Hepatocyte (in vitro differentiated cells): ENCODE measurements around the gene IFIT3. TPM values are rescaled to one million over a fixed set of nuclear protein-coding genes. Genes with fewer than 3 reads are reported as not detected.

Experiments used
- DNase-seq: peaks from one replicate; pipeline ENCODE4 v3.0.0-alpha.2; 2016; ENCODE audit warnings: low spot score
- H2AFZ ChIP-seq: fragments of 200-600 bp; sonication (generic); 2 replicates; pipeline ENCODE4 v1.6.0; 2016; ENCODE audit warnings: antibody characterized with exemption, mild to moderate bottlenecking
- H3K27ac ChIP-seq: fragments of 200-600 bp; sonication (generic); 2 replicates; pipeline ENCODE4 v1.5.1; 2016; ENCODE audit warnings: mild to moderate bottlenecking
- H3K27me3 ChIP-seq: fragments of 200-600 bp; sonication (generic); 2 replicates; pipeline ENCODE4 v1.6.1; 2016
- H3K36me3 ChIP-seq: fragments of 200-600 bp; sonication (generic); replicated peaks from 2 replicates; pipeline ENCODE4 v1.5.1; 2016; ENCODE audit warnings: low read depth; ENCODE audit not compliant: insufficient read depth
- H3K4me1 ChIP-seq: fragments of 200-600 bp; sonication (generic); 2 replicates; pipeline ENCODE4 v1.5.1; 2016; ENCODE audit warnings: mild to moderate bottlenecking, moderate library complexity; ENCODE audit not compliant: insufficient read depth
- H3K4me2 ChIP-seq: fragments of 200-600 bp; sonication (generic); 2 replicates; pipeline ENCODE4 v1.6.0; 2016
- H3K4me3 ChIP-seq: fragments of 200-600 bp; sonication (generic); 2 replicates; pipeline ENCODE4 v1.5.1; 2016; ENCODE audit warnings: mild to moderate bottlenecking
- H3K79me2 ChIP-seq: fragments of 200-600 bp; sonication (generic); 2 replicates; pipeline ENCODE4 v1.6.0; 2017; ENCODE audit warnings: mild to moderate bottlenecking
- H3K9me2 ChIP-seq: fragments of 200-600 bp; sonication (generic); replicated peaks from 2 replicates; pipeline ENCODE4 v1.6.0; 2017; ENCODE audit warnings: mild to moderate bottlenecking; ENCODE audit not compliant: insufficient read depth
- H3K9me3 ChIP-seq: fragments of 200-600 bp; sonication (generic); 2 replicates; pipeline ENCODE4 v1.5.1; 2016; ENCODE audit warnings: low read depth, mild to moderate bottlenecking
- H4K20me1 ChIP-seq: fragments of 200-600 bp; sonication (generic); 2 replicates; pipeline ENCODE4 v1.6.0; 2016; ENCODE audit warnings: mild to moderate bottlenecking; ENCODE audit not compliant: insufficient read depth, poor library complexity, severe bottlenecking
- EZH2 ChIP-seq: fragments of 200-600 bp; sonication (generic); IDR thresholded peaks from 2 replicates; pipeline ENCODE4 v1.6.1; 2016; ENCODE audit warnings: antibody characterized with exemption, mild to moderate bottlenecking, borderline replicate concordance
- EZH2phosphoT487 ChIP-seq: fragments of 200-600 bp; sonication (generic); IDR thresholded peaks from one replicate; pipeline ENCODE4 v1.6.1; 2018; ENCODE audit warnings: antibody characterized with exemption, mild to moderate bottlenecking, low read depth, moderate library complexity; ENCODE audit not compliant: unreplicated experiment, severe bottlenecking
- WGBS: methylation state at CpG from one replicate; pipeline ENCODE4 v1.1.6; 2016; ENCODE audit warnings: low lambda C conversion rate; ENCODE audit errors: missing lambda C conversion rate; 5-methylcytosine and 5-hydroxymethylcytosine counted together
- polyA plus RNA-seq: library from polyadenylated mRNA; unstranded; fragments of >200 nt; fragmentation: Nextera tagmentation; extraction: Ambion mirVana; gene quantifications from 2 replicates; pipeline ENCODE4 v1.2.1, GENCODE V29; 2016
- total RNA-seq: library from RNA; depleted of rRNA; stranded (reverse); fragments of >200 nt; gene quantifications from 2 replicates; pipeline ENCODE4 v1.2.3, GENCODE V29; 2014
- TF ChIP-seq, protein P1 (sequence below): fragments of 200-600 bp; sonication (generic); IDR thresholded peaks from 2 replicates; pipeline ENCODE4 v1.5.1; 2016; ENCODE audit warnings: antibody characterized with exemption, mild to moderate bottlenecking; ENCODE audit not compliant: poor library complexity

IFIT3 gene
- total and polyA plus RNA-seq, 2 experiments from 2014 or later = 8.6 to 10.8 TPM

DNA sequence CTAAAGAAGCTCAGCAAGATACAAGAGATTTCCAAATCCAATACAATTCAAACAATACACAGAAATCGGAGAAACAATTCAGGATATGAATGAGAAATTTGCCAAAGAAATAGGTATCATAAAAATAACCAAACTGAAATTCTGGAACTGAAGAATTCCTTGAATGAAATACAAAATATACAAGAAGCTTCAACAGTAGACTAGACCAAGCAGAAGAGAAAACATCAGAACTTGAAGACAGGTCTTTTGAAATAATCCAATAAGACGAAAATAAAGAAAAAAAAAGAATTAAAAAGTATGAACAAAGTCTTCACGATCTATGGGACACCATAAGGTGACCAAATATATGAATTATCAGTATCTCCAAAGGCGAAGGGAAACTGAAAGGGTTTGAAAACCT, 28.8 kb upstream of the IFIT3 start:
- Histone ChIP-seq H3K27me3 (no peaks in the 10 kb centered on the region), H3K4me2 (no peak overlapping the region), H3K9me2 (no peaks in the 10 kb centered on the region), H3K4me1 (peaks cover 5% of the 10 kb centered on the region), H3K9me3 (no peaks in the 10 kb centered on the region), H2AFZ (no peak overlapping the region), H3K27ac (no peak overlapping the region), H4K20me1 (no peaks in the 10 kb centered on the region), H3K79me2 (no peaks in the 10 kb centered on the region), H3K36me3 (no peaks in the 10 kb centered on the region), H3K4me3 (no peak overlapping the region)
- 94% methylated on average over 4 of the region's 4 CpGs for WGBS
- TF ChIP-seq, protein P1, sequence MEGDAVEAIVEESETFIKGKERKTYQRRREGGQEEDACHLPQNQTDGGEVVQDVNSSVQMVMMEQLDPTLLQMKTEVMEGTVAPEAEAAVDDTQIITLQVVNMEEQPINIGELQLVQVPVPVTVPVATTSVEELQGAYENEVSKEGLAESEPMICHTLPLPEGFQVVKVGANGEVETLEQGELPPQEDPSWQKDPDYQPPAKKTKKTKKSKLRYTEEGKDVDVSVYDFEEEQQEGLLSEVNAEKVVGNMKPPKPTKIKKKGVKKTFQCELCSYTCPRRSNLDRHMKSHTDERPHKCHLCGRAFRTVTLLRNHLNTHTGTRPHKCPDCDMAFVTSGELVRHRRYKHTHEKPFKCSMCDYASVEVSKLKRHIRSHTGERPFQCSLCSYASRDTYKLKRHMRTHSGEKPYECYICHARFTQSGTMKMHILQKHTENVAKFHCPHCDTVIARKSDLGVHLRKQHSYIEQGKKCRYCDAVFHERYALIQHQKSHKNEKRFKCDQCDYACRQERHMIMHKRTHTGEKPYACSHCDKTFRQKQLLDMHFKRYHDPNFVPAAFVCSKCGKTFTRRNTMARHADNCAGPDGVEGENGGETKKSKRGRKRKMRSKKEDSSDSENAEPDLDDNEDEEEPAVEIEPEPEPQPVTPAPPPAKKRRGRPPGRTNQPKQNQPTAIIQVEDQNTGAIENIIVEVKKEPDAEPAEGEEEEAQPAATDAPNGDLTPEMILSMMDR = no peak
- no peak for DNase-seq

DNA sequence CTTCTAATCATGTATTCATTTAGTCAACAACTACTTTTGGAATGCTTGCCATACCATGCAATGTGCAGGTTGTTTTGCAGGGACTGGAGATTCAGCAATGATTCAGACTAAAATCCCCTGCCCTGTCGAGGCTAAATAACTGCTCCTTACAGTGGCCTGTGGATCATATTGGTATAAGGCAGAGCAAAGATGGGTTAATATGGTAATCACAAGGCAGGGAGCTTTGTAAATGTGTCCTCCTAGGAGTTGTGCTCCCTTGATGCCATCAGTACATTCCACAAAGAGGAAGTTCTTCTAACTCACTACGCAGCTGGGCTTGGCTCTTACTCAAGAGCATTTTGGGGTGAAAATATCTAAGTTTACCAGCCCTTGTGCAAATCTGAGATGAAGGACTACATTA, 26.6 kb upstream of the IFIT3 start:
- H3K27ac ChIP-seq = peak overlapping the region; percentile 81
- no peaks in the 10 kb centered on the region for H3K79me2 ChIP-seq
- no peaks in the 10 kb centered on the region for H3K36me3 ChIP-seq
- TF ChIP-seq EZH2phosphoT487 = no peak
- TF ChIP-seq, protein P1 = no peak
- no peak for TF ChIP-seq EZH2
- H3K9me2 ChIP-seq = no peaks in the 10 kb centered on the region
- H3K4me3 ChIP-seq = peak overlapping the region; percentile 1
- no peaks in the 10 kb centered on the region for H4K20me1 ChIP-seq
- H2AFZ ChIP-seq = peak overlapping the region; percentile 38
- H3K9me3 ChIP-seq = no peaks in the 10 kb centered on the region
- WGBS = 56% methylated on average over 2 of the region's 2 CpGs
- no peaks in the 10 kb centered on the region for H3K27me3 ChIP-seq
- peaks cover 5% of the 10 kb centered on the region for H3K4me1 ChIP-seq
- DNase-seq = no peak
- peak overlapping the region; percentile 72 for H3K4me2 ChIP-seq

DNA sequence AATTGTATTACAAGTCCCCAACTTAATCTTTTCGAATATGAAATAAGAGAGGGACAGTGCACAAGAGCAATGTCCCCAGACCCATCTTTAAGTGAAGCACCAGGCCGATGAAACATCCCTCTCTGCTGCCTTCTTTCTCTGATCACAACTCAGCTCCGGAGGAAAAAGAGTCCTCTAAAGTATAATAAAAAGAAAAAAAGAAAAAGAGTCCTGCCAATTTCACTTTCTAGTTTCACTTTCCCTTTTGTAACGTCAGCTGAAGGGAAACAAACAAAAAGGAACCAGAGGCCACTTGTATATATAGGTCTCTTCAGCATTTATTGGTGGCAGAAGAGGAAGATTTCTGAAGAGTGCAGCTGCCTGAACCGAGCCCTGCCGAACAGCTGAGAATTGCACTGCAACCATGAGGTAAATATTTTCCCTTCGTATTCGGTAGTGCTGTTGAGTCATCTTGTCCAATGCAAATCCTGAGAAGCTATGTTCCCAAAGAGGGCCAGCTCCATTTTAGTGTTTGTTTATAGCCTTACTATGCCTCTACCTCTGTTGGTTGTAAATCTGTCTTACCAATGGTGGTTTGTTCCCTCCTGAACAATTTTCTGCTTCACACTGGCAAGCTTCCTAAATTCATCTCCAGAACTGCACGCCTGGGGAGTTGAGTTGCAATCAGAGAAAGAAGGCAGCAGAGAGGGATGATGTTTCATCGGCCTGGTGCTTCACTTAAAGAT, 25.9 kb upstream of the IFIT3 start, which contains the start of gene IFIT2:
TSS of gene IFIT2 (plus strand) at position 326 of the 725 bp plus-strand sequence. CDS start at position 404, 78 bp downstream.
- peak; percentile 59 for DNase-seq
- TF ChIP-seq, protein P1 = no peak
- TF ChIP-seq EZH2phosphoT487 = no peak
- Histone ChIP-seq H3K4me2 (peak within 1 kb of the TSS; percentile 72), H3K79me2 (no peaks in the 10 kb centered on the region), H3K4me1 (peaks cover 5% of the 10 kb centered on the region), H3K9me3 (no peaks in the 10 kb centered on the region), H3K4me3 (peak within 1 kb of the TSS; percentile 1), H3K36me3 (no peaks in the 10 kb centered on the region), H3K27me3 (no peaks in the 10 kb centered on the region), H3K9me2 (no peaks in the 10 kb centered on the region), H2AFZ (peak within 1 kb of the TSS; percentile 38), H4K20me1 (no peaks in the 10 kb centered on the region), H3K27ac (peak within 1 kb of the TSS; percentile 81)
- 29% methylated on average over 10 of the region's 10 CpGs for WGBS
